HCT116 (cell line): ENCODE data around the gene COA8. TPM values are rescaled to one million over a fixed set of nuclear protein-coding genes. Genes with fewer than 3 reads are reported as not detected.

Experiments
- ATAC-seq: fragments of 200-7000 bp; cut with Tn5 transposase; 2 replicates; pipeline ENCODE4 v1.9.1; 2020; ENCODE audit warnings: mild to moderate bottlenecking, moderate library complexity
- BruUV-seq: library from RNA; stranded (reverse); fragments of 400-500 nt; replicated peaks from 2 replicates; lab custom pipeline; 2021; lab: Mats Ljungman, UMichigan
- CTCF ChIA-PET: fragments of 300-600 bp; sonication (Branson Sonifier 250); formaldehyde crosslinking; loops from one replicate; lab custom pipeline; 2021; ENCODE audit warnings: antibody characterized with exemption; lab: Charles Lee
- POLR2A ChIA-PET: fragments of 300-600, 350-600 bp; sonication (Branson Sonifier 250); formaldehyde crosslinking; loops from one replicate; lab custom pipeline; 2021; ENCODE audit warnings: antibody characterized with exemption; lab: Charles Lee
- RAD21 ChIA-PET, 2 experiments: fragments of 300-600 bp; sonication (Branson Sonifier 250); formaldehyde crosslinking; loops; one replicate each; lab custom pipeline; 2023; ENCODE audit warnings: low total read pairs in 2 of 2; ENCODE audit not compliant: uncharacterized antibody in 2 of 2, unreplicated experiment in 2 of 2, low non-redundant PET in 1 of 2; lab: Charles Lee
- DNase-seq: peaks from one replicate; pipeline ENCODE4 v3.0.0-alpha.2; 2010; ENCODE audit warnings: low read depth, low spot score
- H2AFZ ChIP-seq: fragments of 200-600 bp; shearing (Covaris generic), sonication (generic); 2 replicates; pipeline ENCODE4 v1.6.1; 2017; ENCODE audit warnings: low read depth, mixed run types, mixed read lengths, antibody characterized with exemption, low read length; ENCODE audit not compliant: poor library complexity, severe bottlenecking
- H3K27ac ChIP-seq: 2 replicates; pipeline ENCODE4 v1.5.1; 2012; ENCODE audit warnings: low read depth, low read length
- H3K27me3 ChIP-seq: fragments of 200-600 bp; sonication (generic); 2 replicates; pipeline ENCODE4 v1.6.1; 2016; ENCODE audit warnings: mixed run types, low read length, mixed read lengths; ENCODE audit not compliant: insufficient read depth
- H3K36me3 ChIP-seq, 2 experiments: fragments of 200-500 bp in 1 of 2; fragments of 200-600 bp in 1 of 2; sonication (Bioruptor generic) in 1 of 2; sonication (generic) in 1 of 2; 2 replicates each; pipeline versions ENCODE4 v1.5.1 to v1.6.1; 2014 to 2016; ENCODE audit warnings: low read length in 2 of 2, inconsistent platforms in 1 of 2, mixed read lengths in 1 of 2, mixed run types in 1 of 2; ENCODE audit not compliant: insufficient read depth in 2 of 2, control insufficient read depth in 1 of 2
- H3K4me1 ChIP-seq, 2 experiments: fragments of 200-600 bp in 1 of 2; sonication (generic) in 1 of 2; 2 replicates each; pipeline versions ENCODE4 v1.5.1 to v1.6.1; 2012 to 2017; ENCODE audit warnings: low read length in 2 of 2, inconsistent platforms in 1 of 2, mild to moderate bottlenecking in 1 of 2, mixed read lengths in 1 of 2, mixed run types in 1 of 2, moderate library complexity in 1 of 2; ENCODE audit not compliant: insufficient read depth in 2 of 2, control insufficient read depth in 1 of 2
- H3K4me2 ChIP-seq: fragments of 200-600 bp; sonication (generic); 2 replicates; pipeline ENCODE4 v1.6.1; 2017; ENCODE audit warnings: mixed run types, low read length, mixed read lengths
- H3K4me3 ChIP-seq, 2 experiments: fragments of 200-600 bp in 1 of 2; sonication (generic) in 1 of 2; replicated peaks in 1 of 2; 2 replicates each; pipeline ENCODE4 v1.5.1; 2011 to 2016; ENCODE audit warnings: low read length in 2 of 2, control low read depth in 1 of 2, low read depth in 1 of 2, mild to moderate bottlenecking in 1 of 2, mixed read lengths in 1 of 2, mixed run types in 1 of 2
- H3K79me2 ChIP-seq: fragments of 200-600 bp; sonication (generic); 2 replicates; pipeline ENCODE4 v1.6.1; 2017; ENCODE audit warnings: mild to moderate bottlenecking, mixed run types, low read length, moderate library complexity, mixed read lengths; ENCODE audit not compliant: insufficient read depth
- H3K9ac ChIP-seq: fragments of 200-600 bp; sonication (generic); 2 replicates; pipeline ENCODE4 v1.6.1; 2016; ENCODE audit warnings: low read length, mixed read lengths
- H3K9me2 ChIP-seq: fragments of 200-600 bp; sonication (generic), shearing (Covaris generic); 2 replicates; pipeline ENCODE4 v1.6.1; 2017; ENCODE audit warnings: mixed run types, mild to moderate bottlenecking, moderate library complexity; ENCODE audit not compliant: insufficient read depth
- H3K9me3 ChIP-seq, 2 experiments: fragments of 200-500 bp in 1 of 2; fragments of 200-600 bp in 1 of 2; sonication (Bioruptor generic) in 1 of 2; sonication (generic) in 1 of 2; 2 replicates each; pipeline ENCODE4 v1.6.1; 2014 to 2017; ENCODE audit warnings: low read length in 2 of 2, mixed read lengths in 2 of 2, inconsistent platforms in 1 of 2, low read depth in 1 of 2, mild to moderate bottlenecking in 1 of 2, mixed run types in 1 of 2, moderate library complexity in 1 of 2; ENCODE audit not compliant: control insufficient read depth in 1 of 2, insufficient read depth in 1 of 2
- H4K20me1 ChIP-seq: fragments of 200-600 bp; sonication (generic), shearing (Covaris generic); 2 replicates; pipeline ENCODE4 v1.6.1; 2017; ENCODE audit warnings: mixed run types, mild to moderate bottlenecking, moderate library complexity; ENCODE audit not compliant: insufficient read depth
- ATF3 ChIP-seq: IDR thresholded peaks from 2 replicates; pipeline ENCODE4 v1.6.1; 2012
- CBX3 ChIP-seq: IDR thresholded peaks from 2 replicates; pipeline ENCODE4 v1.6.1; 2012; ENCODE audit warnings: low read depth
- CEBPB ChIP-seq: IDR thresholded peaks from 2 replicates; pipeline ENCODE4 v1.6.1; 2012; ENCODE audit warnings: low read depth
- EGR1 ChIP-seq: IDR thresholded peaks from 2 replicates; pipeline ENCODE4 v1.6.1; 2012; ENCODE audit warnings: low read depth
- ELF1 ChIP-seq: IDR thresholded peaks from 2 replicates; pipeline ENCODE4 v1.6.1; 2012; ENCODE audit warnings: low read depth, borderline replicate concordance
- EZH2 ChIP-seq: fragments of 200-600 bp; sonication (generic); IDR thresholded peaks from 2 replicates; pipeline ENCODE4 v1.6.1; 2017; ENCODE audit warnings: antibody characterized with exemption, mixed run types
- FOSL1 ChIP-seq: IDR thresholded peaks from 2 replicates; pipeline ENCODE4 v1.6.1; 2012; ENCODE audit warnings: low read depth
- JUND ChIP-seq: IDR thresholded peaks from 2 replicates; pipeline ENCODE4 v1.6.1; 2012
- POLR2A ChIP-seq: IDR thresholded peaks from 2 replicates; pipeline ENCODE4 v1.7.0; 2011; ENCODE audit warnings: borderline replicate concordance; ENCODE audit not compliant: insufficient read depth, insufficient read length; ENCODE audit errors: extremely low read depth
- RAD21 ChIP-seq: IDR thresholded peaks from 2 replicates; pipeline ENCODE4 v1.6.1; 2012; ENCODE audit warnings: low read depth, mild to moderate bottlenecking
- TCF7L2 ChIP-seq: IDR thresholded peaks from 2 replicates; pipeline ENCODE4 v1.7.0; 2011; ENCODE audit warnings: borderline replicate concordance, inconsistent platforms; ENCODE audit not compliant: insufficient read depth, insufficient read length; ENCODE audit errors: extremely low read depth
- YY1 ChIP-seq: IDR thresholded peaks from 2 replicates; pipeline ENCODE4 v1.6.1; 2011; ENCODE audit warnings: low read length, low read depth, moderate library complexity, mild to moderate bottlenecking; ENCODE audit not compliant: insufficient replicate concordance; ENCODE audit errors: extremely low read depth
- ZFX ChIP-seq: fragments of 450-650 bp; IDR thresholded peaks from 2 replicates; pipeline ENCODE4 v1.6.1; 2017
- ZNF274 ChIP-seq: fragments of 200-500 bp; sonication (Bioruptor generic); IDR thresholded peaks from 2 replicates; pipeline ENCODE4 v1.6.1; 2014; ENCODE audit warnings: mild to moderate bottlenecking, low read depth, low read length, inconsistent platforms
- intact Hi-C: fragments of 100-400 bp; cut with micrococcal nuclease; formaldehyde crosslinking; loops from 2 replicates; pipeline ENCODE4 v1.10.0; 2022
- total RNA-seq: library from RNA; stranded (reverse); gene quantifications from one replicate; pipeline ENCODE4 v1.2.1, GENCODE V29; 2021; ENCODE audit not compliant: unreplicated experiment
- TF ChIP-seq, protein P1 (sequence below): IDR thresholded peaks from 2 replicates; pipeline ENCODE4 v1.6.1; 2012; ENCODE audit warnings: low read depth
- TF ChIP-seq, protein P2 (sequence below): IDR thresholded peaks from 2 replicates; pipeline ENCODE4 v1.6.1; 2011; ENCODE audit warnings: mild to moderate bottlenecking, low read length, moderate library complexity; ENCODE audit not compliant: insufficient replicate concordance; ENCODE audit errors: extremely low read depth
- TF ChIP-seq, protein P3 (sequence below): IDR thresholded peaks from 2 replicates; pipeline ENCODE4 v1.6.1; 2012
- TF ChIP-seq, protein P4 (sequence below), 3 experiments: fragments of 200-600 bp in 1 of 3; sonication (generic) in 1 of 3; IDR thresholded peaks in 2 of 3; conservative IDR thresholded peaks in 1 of 3; 2 replicates each; pipeline ENCODE4 v1.5.1; 2012 to 2017; ENCODE audit warnings: low read depth in 2 of 3, low read length in 2 of 3, antibody characterized with exemption in 1 of 3, borderline replicate concordance in 1 of 3, control low read depth in 1 of 3, mild to moderate bottlenecking in 1 of 3, mixed read lengths in 1 of 3, mixed run types in 1 of 3, moderate library complexity in 1 of 3; ENCODE audit not compliant: insufficient read depth in 1 of 3

COA8 gene
- total RNA-seq, 1 experiment from 2014 or later: 29.4 TPM

GRCh38 chr14:103550451-103551337 lies 12.1 kb upstream of the COA8 start:
- ChIA-PET CTCF (interaction anchor here (1.7 kb wide), 1 partner anchor 32 kb away, joined by 3 read pairs; no protein-coding TSS in a partner anchor), POLR2A (no interaction called here), RAD21 (no interaction called here)
- Histone ChIP-seq H3K27ac (no peak overlapping the region), H3K79me2 (no peaks in the 10 kb centered on the region), H3K9me3 (no peaks in the 10 kb centered on the region), H3K9me2 (no peaks in the 10 kb centered on the region), H2AFZ (no peak overlapping the region), H3K4me2 (no peak overlapping the region), H4K20me1 (no peaks in the 10 kb centered on the region), H3K4me1 (peaks cover 16 to 26% of the 10 kb centered on the region in 2 experiments), H3K36me3 (no peaks in the 10 kb centered on the region), H3K9ac (no peak overlapping the region), H3K4me3 (no peak overlapping the region), H3K27me3 (no peaks in the 10 kb centered on the region)
- TF ChIP-seq ZFX: no peak
- no peak for TF ChIP-seq ATF3
- TF ChIP-seq, protein P1, sequence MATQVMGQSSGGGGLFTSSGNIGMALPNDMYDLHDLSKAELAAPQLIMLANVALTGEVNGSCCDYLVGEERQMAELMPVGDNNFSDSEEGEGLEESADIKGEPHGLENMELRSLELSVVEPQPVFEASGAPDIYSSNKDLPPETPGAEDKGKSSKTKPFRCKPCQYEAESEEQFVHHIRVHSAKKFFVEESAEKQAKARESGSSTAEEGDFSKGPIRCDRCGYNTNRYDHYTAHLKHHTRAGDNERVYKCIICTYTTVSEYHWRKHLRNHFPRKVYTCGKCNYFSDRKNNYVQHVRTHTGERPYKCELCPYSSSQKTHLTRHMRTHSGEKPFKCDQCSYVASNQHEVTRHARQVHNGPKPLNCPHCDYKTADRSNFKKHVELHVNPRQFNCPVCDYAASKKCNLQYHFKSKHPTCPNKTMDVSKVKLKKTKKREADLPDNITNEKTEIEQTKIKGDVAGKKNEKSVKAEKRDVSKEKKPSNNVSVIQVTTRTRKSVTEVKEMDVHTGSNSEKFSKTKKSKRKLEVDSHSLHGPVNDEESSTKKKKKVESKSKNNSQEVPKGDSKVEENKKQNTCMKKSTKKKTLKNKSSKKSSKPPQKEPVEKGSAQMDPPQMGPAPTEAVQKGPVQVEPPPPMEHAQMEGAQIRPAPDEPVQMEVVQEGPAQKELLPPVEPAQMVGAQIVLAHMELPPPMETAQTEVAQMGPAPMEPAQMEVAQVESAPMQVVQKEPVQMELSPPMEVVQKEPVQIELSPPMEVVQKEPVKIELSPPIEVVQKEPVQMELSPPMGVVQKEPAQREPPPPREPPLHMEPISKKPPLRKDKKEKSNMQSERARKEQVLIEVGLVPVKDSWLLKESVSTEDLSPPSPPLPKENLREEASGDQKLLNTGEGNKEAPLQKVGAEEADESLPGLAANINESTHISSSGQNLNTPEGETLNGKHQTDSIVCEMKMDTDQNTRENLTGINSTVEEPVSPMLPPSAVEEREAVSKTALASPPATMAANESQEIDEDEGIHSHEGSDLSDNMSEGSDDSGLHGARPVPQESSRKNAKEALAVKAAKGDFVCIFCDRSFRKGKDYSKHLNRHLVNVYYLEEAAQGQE: no peak
- TF ChIP-seq RAD21: no peak
- no peak for TF ChIP-seq CBX3
- TF ChIP-seq, protein P2, sequence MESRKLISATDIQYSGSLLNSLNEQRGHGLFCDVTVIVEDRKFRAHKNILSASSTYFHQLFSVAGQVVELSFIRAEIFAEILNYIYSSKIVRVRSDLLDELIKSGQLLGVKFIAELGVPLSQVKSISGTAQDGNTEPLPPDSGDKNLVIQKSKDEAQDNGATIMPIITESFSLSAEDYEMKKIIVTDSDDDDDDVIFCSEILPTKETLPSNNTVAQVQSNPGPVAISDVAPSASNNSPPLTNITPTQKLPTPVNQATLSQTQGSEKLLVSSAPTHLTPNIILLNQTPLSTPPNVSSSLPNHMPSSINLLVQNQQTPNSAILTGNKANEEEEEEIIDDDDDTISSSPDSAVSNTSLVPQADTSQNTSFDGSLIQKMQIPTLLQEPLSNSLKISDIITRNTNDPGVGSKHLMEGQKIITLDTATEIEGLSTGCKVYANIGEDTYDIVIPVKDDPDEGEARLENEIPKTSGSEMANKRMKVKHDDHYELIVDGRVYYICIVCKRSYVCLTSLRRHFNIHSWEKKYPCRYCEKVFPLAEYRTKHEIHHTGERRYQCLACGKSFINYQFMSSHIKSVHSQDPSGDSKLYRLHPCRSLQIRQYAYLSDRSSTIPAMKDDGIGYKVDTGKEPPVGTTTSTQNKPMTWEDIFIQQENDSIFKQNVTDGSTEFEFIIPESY: no peak
- TF ChIP-seq ZNF274: no peak
- no peak for TF ChIP-seq ELF1
- no peak for TF ChIP-seq TCF7L2
- TF ChIP-seq POLR2A: no peak
- no peak for TF ChIP-seq YY1
- TF ChIP-seq JUND: no peak
- TF ChIP-seq EGR1: no peak
- TF ChIP-seq, protein P3, sequence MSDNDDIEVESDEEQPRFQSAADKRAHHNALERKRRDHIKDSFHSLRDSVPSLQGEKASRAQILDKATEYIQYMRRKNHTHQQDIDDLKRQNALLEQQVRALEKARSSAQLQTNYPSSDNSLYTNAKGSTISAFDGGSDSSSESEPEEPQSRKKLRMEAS: no peak
- TF ChIP-seq, protein P4, sequence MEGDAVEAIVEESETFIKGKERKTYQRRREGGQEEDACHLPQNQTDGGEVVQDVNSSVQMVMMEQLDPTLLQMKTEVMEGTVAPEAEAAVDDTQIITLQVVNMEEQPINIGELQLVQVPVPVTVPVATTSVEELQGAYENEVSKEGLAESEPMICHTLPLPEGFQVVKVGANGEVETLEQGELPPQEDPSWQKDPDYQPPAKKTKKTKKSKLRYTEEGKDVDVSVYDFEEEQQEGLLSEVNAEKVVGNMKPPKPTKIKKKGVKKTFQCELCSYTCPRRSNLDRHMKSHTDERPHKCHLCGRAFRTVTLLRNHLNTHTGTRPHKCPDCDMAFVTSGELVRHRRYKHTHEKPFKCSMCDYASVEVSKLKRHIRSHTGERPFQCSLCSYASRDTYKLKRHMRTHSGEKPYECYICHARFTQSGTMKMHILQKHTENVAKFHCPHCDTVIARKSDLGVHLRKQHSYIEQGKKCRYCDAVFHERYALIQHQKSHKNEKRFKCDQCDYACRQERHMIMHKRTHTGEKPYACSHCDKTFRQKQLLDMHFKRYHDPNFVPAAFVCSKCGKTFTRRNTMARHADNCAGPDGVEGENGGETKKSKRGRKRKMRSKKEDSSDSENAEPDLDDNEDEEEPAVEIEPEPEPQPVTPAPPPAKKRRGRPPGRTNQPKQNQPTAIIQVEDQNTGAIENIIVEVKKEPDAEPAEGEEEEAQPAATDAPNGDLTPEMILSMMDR (IDR thresholded peaks at IDR 0.05 in 2 of 3, conservative IDR thresholded peaks at IDR 0.05 in 1 of 3; ENCODE audit: borderline replicate concordance in 1 of 3, insufficient read depth in 1 of 3, low read depth in 2 of 3, low read length in 2 of 3): no peak
- TF ChIP-seq FOSL1: no peak
- TF ChIP-seq CEBPB: no peak
- no peak for TF ChIP-seq EZH2
- DNase-seq (no peak), ATAC-seq (no peak)
- intact Hi-C loops: no loop called here
- BruUV-seq: no TSS peak
